NCI-H2107 (cell line): ENCODE measurements around the gene MARK4.

Experiments
- DNase-seq: peaks from one replicate; lab custom pipeline; 2025; lab: John Stamatoyannopoulos, UW

Gene MARK4

DNA sequence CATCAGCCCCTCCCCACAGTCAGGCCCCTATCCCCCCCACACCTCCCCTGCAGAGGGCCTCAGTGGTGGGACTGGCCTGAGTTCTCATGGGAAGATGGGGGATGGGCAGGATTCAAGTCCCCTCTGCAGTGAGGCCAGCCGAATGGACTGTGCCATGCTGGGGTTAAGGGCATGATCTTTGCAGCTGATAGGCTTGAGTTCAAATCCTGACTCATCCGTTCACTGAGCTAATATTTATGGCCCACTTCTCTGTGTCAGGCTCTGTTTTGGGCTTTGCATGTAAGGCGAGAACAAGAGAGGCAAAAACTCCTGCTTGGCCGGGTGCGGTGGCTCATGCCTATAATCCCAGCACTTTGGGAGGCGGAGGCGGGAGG lies 20.7 kb downstream of the MARK4 start:
- no peak for DNase-seq

DNA sequence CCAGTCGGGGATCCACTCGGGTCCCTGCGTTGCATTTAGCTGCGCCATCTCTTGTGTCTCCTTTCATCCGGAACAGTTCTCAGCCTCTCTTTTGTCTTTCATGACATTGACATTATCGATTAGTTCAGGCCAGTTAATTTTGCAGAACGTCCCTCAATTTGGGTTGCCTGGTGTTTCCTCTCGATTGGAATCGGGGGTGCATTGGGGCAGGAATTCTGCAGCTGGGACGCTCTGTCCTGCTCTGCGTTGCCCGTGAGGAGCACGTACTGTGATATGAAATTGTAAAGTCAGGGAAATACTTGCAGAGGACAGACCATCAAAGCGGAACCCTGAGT lies 22.4 kb downstream of the MARK4 start:
- DNase-seq, result no peak

DNA sequence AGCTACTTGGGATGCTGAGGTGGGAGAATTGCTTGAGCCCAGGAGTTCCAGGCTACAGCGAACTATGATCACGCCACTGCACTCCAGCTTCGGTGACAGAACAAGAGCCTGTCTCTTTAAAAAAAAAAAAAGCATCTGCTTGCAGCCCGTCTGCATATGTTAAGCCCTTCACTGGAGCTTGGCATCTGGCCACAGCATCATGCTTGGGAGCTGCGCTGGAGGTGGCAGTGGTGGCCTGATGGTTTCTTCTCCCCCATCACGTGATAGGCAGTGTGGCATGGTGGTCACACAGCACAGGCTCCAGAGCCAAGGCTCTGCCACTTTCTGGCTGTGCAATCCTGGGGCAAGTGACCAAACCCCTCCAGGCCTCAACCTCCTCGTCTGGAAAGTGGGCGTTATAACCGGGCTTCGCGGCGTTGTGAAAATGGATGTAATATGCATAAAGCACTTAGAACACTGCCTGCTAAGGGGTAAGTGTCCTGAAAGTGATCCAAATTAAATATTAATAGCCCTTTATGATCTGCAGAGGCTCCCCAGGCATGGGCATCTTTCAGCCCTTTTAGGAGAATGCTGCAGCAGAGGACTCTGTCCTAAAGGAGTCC lies 24.4 kb downstream of the MARK4 start:
- DNase-seq, result no peak

DNA sequence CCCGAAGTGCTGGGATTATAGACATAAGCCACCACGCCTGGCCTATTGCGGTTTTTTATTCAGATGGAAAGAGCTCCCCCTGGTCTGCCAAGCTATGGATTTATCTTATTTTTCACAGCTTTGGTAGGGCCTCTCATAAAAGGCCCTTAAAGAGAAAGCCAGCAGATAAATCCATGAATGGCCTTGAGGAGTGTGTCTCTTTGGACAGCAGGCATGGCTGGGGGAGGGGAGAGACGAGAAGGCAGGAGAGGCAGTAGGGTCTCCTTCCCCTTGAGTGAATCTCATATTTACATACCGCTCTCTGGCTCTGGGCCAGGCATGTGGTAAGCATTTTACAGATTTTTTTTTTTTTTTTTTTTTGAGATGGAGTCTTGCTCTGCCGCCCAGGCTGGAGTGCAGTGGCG lies 25.2 kb downstream of the MARK4 start:
- no peak for DNase-seq

DNA sequence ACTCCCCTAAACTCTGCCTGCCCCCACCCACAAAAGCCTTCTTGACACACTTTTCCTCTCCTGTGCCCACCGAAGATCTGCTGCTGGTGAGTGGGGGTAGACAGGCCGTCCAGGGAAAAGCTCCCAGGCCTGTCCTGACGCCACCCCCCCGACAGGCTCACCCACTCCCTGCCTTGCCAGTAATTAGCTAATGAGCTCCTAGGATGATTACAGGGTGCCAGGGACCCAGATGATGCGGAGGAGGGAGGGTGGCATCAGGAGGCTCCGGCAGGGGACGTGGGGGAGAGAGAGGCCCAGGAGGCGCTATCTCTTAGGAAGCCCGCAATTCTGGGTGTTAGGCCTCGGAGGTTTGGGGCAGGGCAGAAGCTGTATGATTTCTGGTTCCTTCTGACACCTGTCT lies 27.0 kb downstream of the MARK4 start:
- DNase-seq, result no peak

DNA sequence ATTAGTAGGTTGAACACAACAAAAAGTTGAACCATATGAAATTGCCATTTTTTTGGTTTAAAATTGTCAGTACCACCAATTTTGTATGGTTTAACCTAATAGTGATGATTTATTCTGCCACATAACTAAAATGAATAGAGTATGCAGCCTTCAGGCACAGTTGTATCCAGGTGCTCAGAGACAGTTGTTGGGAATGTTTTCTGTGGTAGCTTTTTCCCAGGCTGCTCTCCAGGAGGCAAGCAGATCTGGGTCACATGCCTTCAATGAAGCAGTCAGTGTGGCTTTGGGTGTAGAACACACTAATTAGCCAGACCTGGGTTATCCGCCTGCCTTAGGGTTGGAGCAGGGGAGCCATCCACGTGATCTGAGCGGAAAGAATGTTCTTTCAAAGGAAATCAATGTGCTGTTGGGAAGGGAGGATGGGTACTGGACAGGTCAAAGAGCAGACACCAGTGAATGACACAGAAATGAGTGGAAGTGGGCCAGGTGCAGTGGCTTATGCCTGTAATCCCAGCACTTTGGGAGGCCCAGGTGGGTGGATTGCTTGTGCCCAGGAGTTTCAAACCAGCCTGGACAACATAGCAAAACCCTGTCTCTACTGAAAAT lies 28.6 kb downstream of the MARK4 start:
- no peak for DNase-seq

DNA sequence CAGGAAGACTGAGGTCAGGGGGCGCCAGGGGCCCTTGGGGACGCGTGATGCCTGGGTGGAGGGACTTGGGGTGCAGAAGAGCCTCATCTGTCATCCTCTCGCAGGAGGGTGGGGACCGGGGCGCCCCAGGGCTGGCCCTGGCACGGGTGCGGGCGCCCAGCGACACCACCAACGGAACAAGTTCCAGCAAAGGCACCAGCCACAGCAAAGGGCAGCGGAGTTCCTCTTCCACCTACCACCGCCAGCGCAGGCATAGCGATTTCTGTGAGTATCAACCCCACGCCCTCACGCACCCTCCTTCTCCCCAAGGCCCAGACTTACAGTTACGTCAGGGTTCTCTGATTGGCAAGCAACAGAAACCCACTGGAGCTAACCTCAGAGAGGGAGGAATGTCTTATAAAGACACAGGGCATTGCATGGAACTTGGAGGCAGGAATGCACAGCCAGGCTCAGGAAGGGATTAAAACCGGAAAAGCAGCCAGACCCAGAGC lies 29.4 kb downstream of the MARK4 start:
- DNase-seq, result no peak

DNA sequence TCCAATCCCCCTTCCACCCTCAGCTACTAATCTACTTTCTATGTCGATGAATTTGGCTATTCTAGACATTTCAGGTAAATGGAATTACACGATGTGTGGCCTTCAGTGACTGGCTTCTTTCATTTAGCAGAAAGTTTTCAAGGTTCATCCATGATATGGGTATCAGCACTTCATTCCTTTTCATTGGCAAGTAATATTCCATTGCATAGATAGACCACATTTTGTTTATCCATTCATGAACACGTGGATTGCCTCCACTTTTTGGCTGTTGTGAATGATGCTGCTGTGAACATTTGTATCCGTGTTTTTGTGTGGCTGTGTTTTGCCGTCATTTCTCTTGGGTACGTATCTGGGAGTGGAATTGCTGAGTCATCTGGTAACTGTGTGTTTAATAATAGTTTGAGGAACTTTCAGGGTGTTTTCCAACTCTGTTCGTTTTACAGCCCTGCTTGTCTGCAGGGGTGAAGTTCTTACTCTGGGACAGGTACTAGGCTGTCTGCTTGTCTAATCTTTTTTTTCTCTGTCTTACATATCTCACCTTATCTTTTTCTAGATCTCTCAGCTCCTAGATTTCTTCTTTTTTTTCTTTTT lies 32.5 kb downstream of the MARK4 start:
- DNase-seq, result no peak

DNA sequence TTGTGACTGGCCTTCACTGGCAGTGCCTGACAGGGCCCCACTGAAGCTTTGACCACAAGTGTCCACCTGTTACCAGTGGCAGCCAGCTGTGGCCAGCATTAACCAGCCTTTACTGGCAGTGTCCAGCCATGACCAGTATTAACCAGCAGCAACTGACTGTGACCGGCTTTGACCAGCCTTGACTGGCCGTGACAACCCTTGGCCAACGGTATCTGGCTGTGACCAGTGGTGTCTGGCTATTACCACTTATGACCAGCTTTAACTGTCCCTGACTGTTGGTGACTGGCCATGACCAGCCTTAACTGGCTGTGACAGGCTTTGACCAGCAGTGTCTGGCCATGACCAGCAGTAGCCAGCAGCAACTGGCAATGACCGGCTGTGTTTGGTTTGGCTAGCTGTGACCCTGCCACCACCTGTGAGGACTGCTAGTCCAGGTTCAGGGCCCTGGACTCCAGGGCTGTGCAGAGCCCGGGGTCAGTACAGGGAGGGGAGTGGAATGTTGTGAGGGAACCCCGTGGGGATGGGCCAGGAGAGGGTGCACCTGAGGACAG lies 39.4 kb downstream of the MARK4 start:
- DNase-seq, result no peak

DNA sequence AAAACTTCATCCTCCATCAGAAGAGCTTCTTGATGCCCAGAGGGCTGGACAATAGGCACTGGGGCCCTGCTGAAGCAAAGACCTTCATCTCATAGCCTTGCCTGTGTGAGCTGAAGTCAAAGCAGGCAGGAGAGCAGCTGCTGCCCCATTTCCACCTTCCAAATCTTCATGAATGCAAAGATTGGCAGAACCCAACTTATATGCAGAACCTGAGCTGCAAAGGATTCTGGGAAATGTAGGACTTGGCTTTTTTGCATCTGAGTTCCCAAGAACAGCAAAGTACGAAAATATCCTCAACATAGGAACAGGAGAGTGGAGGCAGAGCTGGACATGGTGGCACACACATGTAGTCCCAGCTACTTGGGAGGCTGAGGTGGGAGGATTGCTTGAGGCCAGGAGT lies 40.8 kb downstream of the MARK4 start:
- no peak for DNase-seq

DNA sequence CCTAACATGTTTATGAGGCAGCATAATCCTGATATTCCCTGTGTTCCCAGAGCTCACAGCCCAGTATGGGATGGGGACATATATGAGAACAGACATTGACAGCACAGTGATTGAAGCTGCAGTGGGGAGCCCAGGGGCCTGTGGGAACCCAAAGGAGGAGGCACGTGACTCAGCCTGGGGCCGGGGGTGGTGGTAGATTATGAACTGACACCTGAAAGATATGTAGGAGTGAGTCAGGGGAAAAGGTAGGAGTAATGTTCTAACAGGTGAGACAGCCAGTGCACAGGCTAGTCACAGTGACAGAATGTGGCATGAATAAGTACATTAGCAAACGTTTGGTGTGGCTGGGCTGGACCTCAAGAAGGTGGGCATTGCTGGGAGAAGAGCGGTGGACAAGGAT lies 42.6 kb downstream of the MARK4 start:
- DNase-seq, result no peak

DNA sequence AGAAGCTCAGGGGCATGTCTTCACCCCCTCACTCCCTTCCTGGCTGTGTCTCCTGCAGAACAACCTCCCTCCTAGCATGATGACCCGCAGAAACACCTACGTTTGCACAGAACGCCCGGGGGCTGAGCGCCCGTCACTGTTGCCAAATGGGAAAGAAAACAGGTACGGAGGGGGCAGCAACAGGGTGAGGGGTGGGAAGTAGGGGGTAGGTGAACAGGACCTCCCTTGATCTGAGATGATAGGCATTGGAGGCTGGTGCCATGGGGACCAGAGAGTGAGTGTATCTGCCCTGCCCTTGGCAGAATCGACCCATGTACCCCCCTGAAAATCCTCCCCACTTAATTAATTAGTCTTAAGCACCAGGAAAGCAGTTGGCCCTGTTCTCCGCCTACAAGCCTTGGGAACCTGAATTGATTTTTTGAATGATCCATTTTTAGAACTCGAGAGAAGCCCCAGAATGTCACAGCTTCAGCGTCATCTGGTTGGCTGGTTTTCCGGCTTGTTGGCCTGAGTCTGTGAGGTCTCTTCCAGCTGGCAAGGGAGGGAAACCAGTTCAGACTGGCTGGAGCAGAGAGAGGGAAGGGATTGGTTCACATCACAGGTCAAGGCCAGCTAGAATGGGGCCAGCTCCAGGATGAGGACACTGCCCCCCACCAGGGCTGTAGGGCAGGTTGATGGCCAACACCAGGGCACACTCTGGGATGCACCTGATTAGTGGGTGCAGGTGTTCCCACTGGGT lies 43.4 kb downstream of the MARK4 start:
- no peak for DNase-seq

DNA sequence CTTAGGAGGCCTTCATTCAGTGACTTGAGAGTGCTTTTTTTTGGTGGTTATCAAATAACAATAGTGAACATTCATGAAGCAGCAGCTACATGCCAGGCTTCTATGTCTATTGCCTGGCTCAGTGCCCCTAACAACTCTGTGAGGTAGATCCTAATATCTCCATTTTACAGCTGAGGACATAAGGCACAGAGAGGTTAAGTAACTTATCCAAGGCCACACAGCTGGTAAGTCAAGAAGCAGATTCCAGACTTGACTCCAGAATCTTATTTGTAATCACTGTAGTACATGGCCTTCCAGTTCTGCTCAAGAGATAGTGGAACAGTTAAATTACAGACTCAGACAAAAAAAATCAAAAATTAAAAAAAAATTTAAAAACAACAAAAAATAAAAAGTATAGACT lies 44.8 kb downstream of the MARK4 start:
- no peak for DNase-seq

DNA sequence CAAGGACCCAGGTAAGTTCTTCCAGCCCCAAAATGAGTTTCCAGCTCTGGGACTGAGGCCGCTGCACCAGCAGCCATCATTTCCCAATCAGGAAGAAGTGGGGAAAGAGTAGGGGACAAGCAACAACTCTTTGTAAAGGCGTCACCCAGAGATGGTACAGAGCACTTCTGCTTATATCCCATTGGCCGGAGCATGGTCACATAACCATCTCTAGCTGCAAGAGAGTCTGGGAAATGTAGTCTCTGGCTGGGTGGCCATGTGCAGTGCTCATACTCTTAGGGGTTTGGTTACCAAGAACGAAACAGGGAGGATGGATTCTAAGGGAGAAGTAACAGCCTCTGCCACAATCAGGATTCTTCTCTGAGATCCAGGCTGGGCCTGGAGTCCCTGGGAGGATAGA lies 45.3 kb downstream of the MARK4 start:
- DNase-seq, result no peak

DNA sequence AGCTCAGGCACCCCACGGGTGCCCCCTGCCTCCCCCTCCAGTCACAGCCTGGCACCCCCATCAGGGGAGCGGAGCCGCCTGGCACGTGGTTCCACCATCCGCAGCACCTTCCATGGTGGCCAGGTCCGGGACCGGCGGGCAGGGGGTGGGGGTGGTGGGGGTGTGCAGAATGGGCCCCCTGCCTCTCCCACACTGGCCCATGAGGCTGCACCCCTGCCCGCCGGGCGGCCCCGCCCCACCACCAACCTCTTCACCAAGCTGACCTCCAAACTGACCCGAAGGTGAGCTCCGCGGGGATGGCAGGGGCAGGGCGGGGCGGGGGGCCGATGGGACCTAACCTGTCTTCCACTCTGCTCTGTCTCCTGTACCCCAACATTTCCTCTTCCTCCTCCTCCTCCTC lies 46.6 kb downstream of the MARK4 start:
- DNase-seq, result no peak

DNA sequence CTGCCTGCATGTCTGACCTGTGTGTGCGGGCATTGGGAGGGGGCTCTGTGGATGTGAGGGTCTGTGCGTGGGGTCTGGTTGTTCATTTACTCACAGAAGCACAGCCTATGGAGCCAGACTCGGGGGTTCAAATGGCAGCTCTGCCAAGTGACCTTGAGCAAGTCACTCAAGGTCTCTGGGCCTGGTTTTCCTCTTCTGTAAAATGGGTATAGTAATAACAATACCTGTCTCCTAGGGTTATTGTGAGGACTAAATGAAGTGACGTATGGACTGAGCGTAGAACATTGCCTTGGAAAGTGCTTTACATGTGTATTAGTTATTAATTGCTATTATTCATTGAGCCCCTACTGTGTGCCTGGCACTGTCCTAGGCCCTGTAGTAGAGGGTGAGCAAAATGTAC lies 47.2 kb downstream of the MARK4 start:
- DNase-seq, result no peak

DNA sequence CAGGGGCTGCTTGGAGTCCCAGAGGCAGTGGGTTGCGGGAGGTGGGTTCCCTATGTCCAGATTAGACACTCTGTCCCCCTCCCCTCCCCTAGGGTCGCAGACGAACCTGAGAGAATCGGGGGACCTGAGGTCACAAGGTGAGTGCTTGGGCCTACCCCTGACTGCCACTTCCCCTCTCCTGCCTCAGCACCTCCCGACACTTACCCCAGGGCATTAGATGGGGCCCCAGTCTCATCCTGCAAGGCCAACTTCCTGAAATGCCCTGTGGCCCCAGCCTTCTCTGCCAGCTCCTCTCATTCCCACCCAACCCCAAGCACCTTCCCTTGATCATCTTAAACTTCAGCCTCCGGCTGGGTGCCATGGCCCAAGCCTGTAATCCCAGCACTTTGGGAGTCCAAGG lies 48.6 kb downstream of the MARK4 start:
- no peak for DNase-seq

DNA sequence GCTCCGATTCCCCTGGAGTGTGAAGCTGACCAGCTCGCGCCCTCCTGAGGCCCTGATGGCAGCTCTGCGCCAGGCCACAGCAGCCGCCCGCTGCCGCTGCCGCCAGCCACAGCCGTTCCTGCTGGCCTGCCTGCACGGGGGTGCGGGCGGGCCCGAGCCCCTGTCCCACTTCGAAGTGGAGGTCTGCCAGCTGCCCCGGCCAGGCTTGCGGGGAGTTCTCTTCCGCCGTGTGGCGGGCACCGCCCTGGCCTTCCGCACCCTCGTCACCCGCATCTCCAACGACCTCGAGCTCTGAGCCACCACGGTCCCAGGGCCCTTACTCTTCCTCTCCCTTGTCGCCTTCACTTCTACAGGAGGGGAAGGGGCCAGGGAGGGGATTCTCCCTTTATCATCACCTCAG lies 51.3 kb downstream of the MARK4 start:
- no peak for DNase-seq

DNA sequence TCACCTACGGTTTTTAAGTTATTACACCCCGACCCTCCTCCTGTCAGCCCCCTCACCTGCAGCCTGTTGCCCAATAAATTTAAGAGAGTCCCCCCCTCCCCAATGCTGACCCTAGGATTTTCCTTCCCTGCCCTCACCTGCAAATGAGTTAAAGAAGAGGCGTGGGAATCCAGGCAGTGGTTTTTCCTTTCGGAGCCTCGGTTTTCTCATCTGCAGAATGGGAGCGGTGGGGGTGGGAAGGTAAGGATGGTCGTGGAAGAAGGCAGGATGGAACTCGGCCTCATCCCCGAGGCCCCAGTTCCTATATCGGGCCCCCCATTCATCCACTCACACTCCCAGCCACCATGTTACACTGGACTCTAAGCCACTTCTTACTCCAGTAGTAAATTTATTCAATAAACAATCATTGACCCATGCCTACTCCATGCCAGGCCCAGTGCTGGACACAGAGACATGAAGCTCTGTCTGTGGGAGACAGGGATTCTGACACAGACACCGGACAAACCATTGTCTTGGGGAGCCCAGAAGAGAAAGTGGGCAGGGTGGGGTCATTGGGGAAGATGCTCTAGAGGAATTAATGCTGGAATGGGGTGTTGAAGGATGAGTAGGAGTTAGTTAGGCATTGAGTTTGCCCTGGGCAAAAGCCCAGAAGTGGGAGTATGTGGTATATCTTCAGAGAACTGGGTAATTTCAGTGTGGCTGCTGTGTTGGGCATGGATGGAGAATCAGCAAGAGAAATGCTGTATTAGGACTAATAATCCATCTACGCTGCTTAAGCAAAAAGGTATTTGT lies 52.4 kb downstream of the MARK4 start:
- no peak for DNase-seq

DNA sequence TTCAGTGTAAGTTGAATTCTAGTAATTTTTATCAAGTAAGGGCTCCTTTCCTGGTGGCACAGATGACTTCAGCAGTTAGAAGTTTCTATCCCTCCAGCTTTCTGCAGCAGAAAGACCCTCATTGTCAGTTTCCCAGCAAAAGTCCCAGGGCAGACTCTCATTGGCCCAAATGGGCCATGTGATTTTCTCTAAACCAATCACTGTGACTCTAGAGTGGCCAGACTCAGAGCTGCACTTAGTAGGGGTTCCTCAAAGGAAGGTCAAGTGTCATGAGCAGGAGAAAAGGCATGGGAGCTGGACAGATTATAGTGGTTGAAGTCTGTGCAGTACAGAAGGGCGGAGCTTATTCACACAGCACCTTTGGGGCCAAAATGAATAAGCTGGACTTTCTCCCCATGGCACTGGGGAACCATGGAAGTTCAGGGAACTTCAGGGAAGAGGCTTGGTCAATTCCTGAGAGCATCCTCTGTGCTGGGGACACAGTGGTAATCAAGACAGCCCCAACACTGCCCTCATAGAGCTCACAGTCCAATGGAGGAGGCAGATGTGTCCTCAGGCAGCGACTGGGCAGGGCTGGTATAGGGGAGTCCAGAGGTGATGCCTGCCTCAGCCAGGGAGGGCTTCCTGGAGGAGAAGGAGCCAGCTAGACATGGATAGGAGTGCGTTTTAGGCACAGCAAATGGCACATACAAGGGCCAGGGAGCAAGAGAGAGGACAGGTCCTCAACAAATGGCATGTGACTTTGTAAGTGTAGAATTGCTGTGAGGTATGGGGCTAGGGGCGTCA lies 53.3 kb downstream of the MARK4 start:
- no peak for DNase-seq

DNA sequence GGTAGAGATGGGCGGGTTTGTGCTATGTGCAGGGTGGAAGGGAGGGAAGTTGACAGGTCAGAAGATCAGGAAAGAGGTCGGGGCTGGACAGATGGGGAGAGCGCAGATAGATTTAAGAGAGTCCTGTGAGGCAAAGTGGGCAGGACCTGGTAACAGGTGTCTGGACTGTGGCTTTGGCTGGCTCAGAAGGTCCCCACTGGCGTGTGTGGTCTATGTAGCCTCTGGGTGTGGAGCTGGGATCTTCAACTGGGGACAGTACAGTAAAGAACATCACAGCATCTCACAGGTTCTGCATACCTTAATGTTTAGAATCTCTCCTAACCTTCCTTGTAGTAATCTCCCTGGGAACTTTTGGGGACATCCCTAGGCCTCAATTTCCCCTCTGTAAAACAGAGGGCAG lies 53.9 kb downstream of the MARK4 start:
- no peak for DNase-seq
